Activated CD8-positive, alpha-beta memory T cell treated with anti-CD3 and anti-CD28 coated beads for 24 hours (primary cell): ENCODE data around the gene ARMC8.
A peak's percentile ranks its signal among the peaks of the same experiment; 100 is the strongest.

Source experiments
- DNase-seq: peaks from one replicate; pipeline ENCODE4 v3.0.0-alpha.2; 2020

Gene ARMC8

GRCh38 chr3:138314751-138315150, 127.7 kb downstream of the ARMC8 start:
- DNase-seq, result no peak

- no peak for DNase-seq
Measured at GRCh38 chr3:138317687-138318086, 130.6 kb downstream of the ARMC8 start.

GRCh38 chr3:138323971-138324370, 136.9 kb downstream of the ARMC8 start:
- peak; percentile 40 for DNase-seq

- no peak for DNase-seq
Measured at GRCh38 chr3:138325990-138326389, 138.9 kb downstream of the ARMC8 start.

- DNase-seq, result peak; percentile 28
Measured at GRCh38 chr3:138326866-138327595, 139.9 kb downstream of the ARMC8 start.

GRCh38 chr3:138327831-138328230, 140.7 kb downstream of the ARMC8 start:
- DNase-seq, result peak; percentile 21

GRCh38 chr3:138328341-138328740, 141.2 kb downstream of the ARMC8 start:
- peak; percentile 11 for DNase-seq

GRCh38 chr3:138329127-138329983, 142.3 kb downstream of the ARMC8 start, which contains the start of gene NME9:
Gene NME9, minus strand, starts transcription at chr3:138329851. Its CDS starts 516 bp downstream, at chr3:138329335.
- DNase-seq, result peak; percentile 91

- DNase-seq, result no peak
Measured at GRCh38 chr3:138329984-138330293, 142.8 kb downstream of the ARMC8 start.

- DNase-seq, result peak; percentile 37
Measured at GRCh38 chr3:138331143-138331894, 144.2 kb downstream of the ARMC8 start.

GRCh38 chr3:138332472-138333073, 145.5 kb downstream of the ARMC8 start:
- DNase-seq, result peak; percentile 17

- DNase-seq, result peak; percentile 3
Measured at GRCh38 chr3:138334608-138335007, 147.5 kb downstream of the ARMC8 start.

GRCh38 chr3:138336454-138336999, 149.4 kb downstream of the ARMC8 start:
- no peak for DNase-seq

GRCh38 chr3:138338244-138338643, 151.1 kb downstream of the ARMC8 start:
- no peak for DNase-seq

- DNase-seq, result no peak
Measured at GRCh38 chr3:138338811-138339210, 151.7 kb downstream of the ARMC8 start.

- no peak for DNase-seq
Measured at GRCh38 chr3:138340511-138340910, 153.4 kb downstream of the ARMC8 start.

- DNase-seq, result no peak
Measured at GRCh38 chr3:138344754-138345153, 157.7 kb downstream of the ARMC8 start.
